ENCODE results near the gene NRXN2.
"Not testable (repeated sequence)": the region's sequence is repeated elsewhere in the genome, so short reads cannot be mapped to it uniquely, and the experiment has no call there.

Gene NRXN2

DNA sequence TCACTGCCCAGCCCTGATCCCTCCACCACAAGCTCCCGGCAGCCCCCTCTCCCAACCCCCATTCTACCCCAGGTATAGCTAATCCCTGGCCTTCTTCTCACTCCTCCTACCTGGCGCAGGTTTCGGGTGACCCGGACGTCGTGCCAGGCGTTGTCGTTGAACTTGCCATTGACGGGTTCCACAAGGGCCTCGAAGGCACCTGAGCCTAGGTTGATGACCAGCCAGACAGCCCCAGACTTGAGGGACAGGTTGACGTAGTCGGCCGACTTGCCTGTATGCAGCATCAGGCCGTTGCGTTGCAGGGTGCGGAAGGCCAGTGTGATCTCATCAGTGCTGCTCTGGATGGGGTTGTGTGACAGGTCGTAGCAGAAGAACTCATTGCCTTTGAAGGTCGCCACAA, 37.5 kb downstream of the NRXN2 start:
- no peak for TF ChIP-seq POLR2A (IDR thresholded peaks at IDR 0.05; ENCODE audit: low read length)
- DNase-seq, result no peak

DNA sequence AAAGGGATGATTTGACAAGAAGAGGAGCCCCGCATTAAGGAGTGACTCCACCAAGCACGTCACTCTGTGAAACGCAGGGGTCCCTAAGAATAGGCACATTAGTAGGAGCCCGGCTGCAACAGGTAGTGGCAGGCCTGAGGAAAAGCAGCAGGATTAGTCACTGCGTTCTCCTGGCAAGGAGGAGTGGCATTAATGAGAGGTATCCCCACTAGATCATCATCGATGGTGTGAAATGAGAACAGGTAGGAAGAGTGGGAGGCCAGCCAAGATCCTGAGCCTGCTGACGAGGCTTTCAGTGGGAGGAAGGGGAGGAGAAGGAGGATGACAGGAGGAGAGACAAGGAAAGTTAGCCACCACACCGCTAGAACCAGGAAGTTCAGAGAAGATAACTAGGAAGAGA, 38.6 kb downstream of the NRXN2 start:
- no peak for DNase-seq
- no peak for TF ChIP-seq POLR2A (IDR thresholded peaks at IDR 0.05; ENCODE audit: low read length)
- no peak for TF ChIP-seq GATA1 (IDR thresholded peaks at IDR 0.05; ENCODE audit: low read depth, low read length)

DNA sequence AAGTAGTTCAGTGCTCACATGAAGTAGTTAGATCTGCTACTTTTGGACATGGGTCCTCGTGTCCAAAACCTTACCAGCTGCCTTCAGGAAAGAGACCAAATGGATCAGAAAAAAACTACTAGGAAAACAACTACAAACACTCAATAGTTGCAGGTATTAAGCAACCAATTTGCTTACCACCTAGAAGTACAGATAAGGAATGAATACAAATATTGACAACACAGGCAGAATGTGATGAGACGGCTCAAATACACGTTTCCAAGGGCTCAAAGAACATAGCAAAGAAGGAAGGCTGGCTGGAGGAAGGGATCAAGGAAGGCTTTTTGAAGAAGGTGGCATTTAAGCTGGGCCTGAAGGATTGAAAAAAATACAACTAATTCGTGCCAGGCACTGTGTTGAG, 41.8 kb downstream of the NRXN2 start:
- DNase-seq, result no peak
- TF ChIP-seq POLR2A (IDR thresholded peaks at IDR 0.05; ENCODE audit: low read length) (no peak), GATA1 (IDR thresholded peaks at IDR 0.05; ENCODE audit: low read depth, low read length) (no peak)

DNA sequence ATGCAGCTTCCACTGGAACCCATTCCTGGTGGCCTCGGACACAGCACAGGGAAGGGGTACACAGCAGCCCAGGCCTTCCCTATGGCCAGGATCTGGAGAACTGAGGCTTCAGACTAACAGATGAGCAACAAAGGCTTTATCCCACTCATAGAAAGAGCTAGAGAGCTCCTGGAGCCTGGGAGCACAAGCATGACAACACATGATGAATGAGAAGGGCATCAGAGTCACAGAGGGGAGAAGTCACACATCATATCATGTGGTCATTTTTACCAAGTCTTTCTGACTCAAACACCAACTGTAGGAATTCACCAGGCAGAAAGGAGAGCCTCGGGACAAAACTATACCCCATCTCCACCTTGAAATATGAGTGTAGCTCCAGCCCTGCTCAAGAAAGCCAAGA, 43.2 kb downstream of the NRXN2 start:
- TF ChIP-seq GATA1 (IDR thresholded peaks at IDR 0.05; ENCODE audit: low read depth, low read length) (no peak), POLR2A (IDR thresholded peaks at IDR 0.05; ENCODE audit: low read length) (no peak)
- DNase-seq, result no peak

DNA sequence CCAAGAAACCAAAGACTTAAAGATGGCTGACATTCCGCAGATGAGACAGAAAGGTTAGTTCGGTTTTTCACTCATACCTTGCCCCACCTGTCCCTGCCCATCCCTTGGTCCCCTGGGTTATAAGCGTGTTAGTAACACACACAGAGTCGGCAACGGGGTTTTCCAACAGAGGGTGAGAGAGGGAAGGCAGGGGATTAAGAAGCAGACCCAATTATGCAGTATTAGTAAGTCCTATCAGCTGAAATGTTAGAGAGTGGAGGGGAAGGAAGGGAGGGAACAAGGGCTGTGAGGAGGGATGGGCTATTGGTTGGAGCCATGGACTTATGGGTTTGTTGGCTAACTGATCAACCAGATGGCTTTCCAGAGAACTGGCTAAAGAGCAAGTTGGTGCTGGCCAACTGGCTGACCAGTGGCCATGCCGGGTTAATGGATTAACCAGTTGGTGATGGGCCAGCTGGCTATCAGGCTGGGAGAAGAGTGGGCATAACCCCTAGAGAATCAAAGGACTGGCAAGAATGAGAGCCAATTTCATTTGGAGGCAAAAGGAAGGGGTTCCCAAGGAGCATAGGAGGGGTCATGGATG, 45.5 kb downstream of the NRXN2 start:
- no peak for TF ChIP-seq GATA1 (IDR thresholded peaks at IDR 0.05; ENCODE audit: low read depth, low read length)
- TF ChIP-seq POLR2A (IDR thresholded peaks at IDR 0.05; ENCODE audit: low read length), result no peak
- no peak for DNase-seq

DNA sequence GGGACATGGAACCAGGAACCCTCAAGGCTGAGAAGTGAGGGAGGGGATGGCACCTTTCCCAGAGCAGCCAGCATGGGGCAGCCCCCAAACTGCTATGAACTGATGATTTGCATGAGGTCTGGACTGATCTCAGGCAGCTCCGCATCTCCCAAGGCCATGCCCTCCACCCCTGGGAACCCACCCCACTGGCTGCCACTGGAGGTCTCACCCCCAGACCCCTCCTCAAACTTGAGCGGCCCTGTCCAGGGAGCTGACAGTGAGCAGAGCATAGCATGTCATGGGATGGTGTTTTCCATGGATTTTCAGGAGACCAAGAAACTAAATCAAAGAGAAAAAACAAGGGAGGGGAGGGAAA, 46.8 kb downstream of the NRXN2 start:
- TF ChIP-seq GATA1 (IDR thresholded peaks at IDR 0.05; ENCODE audit: low read depth, low read length) (no peak), POLR2A (IDR thresholded peaks at IDR 0.05; ENCODE audit: low read length) (no peak)
- no peak for DNase-seq

DNA sequence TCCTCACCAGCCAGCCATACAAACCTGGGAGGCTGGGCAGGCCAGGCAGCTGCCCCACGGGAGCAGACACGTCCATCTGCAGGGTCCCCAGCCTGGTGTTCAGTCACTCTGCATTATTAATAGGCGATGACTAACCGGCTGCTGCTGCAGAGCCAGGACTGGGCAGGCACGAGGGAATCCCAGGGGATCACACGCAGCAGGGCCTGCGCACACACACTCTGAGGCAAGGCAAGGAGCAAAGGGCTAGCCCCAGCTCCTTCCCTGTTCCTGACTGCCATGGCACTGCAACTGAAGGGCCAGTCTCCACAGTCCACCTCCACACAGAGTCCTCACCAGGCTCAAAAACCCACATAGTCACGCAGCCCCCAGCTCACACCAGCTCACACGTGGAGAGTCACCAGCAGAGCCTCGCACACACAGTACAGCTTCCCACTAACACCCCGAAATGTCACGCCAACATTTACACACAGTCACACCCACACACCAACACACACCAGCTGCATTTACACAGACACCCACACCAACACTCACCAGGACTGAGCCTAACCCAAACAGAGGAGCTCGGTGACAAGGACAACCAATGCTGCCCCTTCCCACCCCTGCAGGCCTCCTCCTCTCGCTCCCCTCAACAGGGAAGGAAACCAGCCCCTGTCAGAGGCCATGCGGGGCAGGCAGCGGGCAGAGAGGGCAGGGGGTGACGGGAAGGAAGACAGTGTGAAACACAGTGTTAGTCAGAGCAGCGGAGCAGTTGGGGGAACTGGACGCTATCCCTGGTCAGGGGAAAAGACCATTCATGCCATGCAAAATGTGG, 47.3 kb downstream of the NRXN2 start:
- DNase-seq, result no peak
- TF ChIP-seq POLR2A (IDR thresholded peaks at IDR 0.05; ENCODE audit: low read length) (no peak), GATA1 (IDR thresholded peaks at IDR 0.05; ENCODE audit: low read depth, low read length) (no peak)

DNA sequence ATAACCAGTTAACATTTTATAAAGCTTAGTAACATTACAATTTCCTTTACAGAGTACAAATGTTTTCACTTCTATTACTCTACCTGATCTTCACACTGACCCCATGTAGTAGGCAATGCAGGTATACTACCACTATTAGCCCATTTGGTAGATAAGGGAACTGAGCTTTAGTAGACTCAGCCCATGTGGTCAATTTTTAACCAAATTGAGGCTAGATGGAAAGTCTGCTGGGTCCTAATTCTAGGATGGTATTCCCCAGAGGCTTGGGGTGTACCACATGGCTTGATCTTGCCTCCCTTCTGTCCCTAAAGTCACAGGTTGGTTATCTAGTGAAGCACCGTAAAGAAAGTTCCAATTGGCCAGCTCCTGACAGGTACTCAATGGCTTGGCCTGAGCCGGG, 48.2 kb downstream of the NRXN2 start:
- TF ChIP-seq GATA1 (IDR thresholded peaks at IDR 0.05; ENCODE audit: low read depth, low read length), result no peak
- no peak for TF ChIP-seq POLR2A (IDR thresholded peaks at IDR 0.05; ENCODE audit: low read length)
- no peak for DNase-seq

DNA sequence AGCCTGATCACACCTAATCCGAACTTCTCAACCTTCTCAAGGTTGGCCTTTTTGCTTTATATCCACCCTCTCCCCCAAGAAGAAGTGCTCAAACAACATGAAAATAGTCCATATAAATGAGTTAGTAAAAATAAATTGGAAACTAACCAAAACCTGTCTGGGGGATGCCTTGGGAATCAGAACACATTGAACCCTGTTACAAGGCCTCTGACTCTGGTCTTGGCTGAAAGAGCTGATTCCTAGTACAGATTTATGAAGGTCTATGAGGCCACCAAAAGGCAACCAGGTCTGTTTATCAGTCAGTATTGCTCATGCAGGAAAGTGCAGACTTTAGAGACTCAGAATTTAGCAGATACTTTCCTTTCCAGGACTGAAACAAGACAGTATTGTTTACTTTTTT, 49.7 kb downstream of the NRXN2 start:
- TF ChIP-seq GATA1 (IDR thresholded peaks at IDR 0.05; ENCODE audit: low read depth, low read length), result no peak
- no peak for TF ChIP-seq POLR2A (IDR thresholded peaks at IDR 0.05; ENCODE audit: low read length)
- no peak for DNase-seq

DNA sequence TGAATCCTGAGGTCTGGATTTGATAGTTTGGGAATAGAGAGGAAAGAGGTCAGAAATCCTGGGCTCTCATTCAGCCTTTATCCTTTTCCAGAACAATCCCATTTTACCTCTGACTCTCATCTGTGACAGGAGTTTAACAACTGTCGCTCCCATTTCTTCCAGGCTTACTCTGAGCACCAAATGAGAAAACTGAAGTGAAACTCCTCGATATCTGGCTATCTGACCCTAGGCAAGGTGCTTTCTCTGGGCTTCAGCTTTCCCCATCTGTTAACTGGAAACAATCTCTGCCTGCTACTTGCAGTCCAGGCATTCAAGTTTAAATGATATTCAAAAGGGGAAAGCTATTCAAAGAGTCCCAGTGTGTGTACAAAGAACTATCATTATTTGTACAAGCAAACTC, 50.1 kb downstream of the NRXN2 start:
- no peak for DNase-seq
- TF ChIP-seq POLR2A (IDR thresholded peaks at IDR 0.05; ENCODE audit: low read length), result no peak
- no peak for TF ChIP-seq GATA1 (IDR thresholded peaks at IDR 0.05; ENCODE audit: low read depth, low read length)

DNA sequence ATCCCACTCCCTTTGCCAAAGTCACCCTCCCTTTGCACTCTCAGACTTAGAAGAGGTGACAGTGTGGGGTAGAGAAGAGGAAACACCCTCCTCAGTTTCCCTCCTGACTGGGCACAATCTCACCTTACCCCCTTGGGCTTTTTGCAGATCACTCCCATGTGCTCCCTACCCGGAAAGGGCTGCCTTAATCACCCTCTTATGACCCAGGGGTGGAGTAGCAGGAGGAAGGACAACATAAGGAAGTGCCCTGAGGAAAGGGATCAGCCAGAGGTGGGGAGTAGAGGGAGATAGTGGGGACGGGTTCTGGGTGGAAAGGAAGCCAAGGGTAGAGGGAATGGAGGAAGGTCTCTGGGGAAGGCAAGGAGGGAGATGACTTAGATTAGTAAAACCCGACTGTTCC, 52.0 kb downstream of the NRXN2 start:
- no peak for DNase-seq
- TF ChIP-seq POLR2A (IDR thresholded peaks at IDR 0.05; ENCODE audit: low read length) (no peak), GATA1 (IDR thresholded peaks at IDR 0.05; ENCODE audit: low read depth, low read length) (no peak)

DNA sequence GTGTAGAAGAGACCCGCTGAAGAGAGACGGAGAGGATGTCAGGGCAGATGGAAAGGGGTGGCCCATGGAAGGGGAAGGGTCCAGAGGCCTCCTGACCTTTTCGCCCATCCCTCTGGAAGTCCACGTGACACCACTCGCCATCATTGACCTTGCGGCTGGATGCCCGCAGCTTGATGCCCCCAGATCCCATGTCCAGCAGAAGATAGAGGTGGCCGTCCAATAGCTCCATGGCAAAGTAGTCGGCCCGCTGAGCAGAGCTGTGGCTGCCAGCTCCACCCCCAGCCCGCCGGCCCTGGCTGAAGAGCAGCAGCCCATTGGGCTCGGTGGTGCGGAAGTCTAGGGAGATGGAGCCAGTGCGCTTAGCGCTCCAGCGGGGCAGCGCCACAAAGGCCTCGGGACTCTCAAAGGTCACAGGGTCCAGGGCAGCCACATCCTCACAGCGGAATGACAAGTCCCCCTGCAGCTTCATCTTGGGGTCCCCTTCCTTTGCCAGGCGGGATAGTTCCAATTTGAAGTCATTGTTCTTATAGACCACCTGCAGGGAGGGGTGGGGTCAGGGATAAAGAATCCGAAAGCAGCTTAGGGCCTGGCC, 55.7 kb downstream of the NRXN2 start:
- DNase-seq, result no peak
- no peak for TF ChIP-seq GATA1 (IDR thresholded peaks at IDR 0.05; ENCODE audit: low read depth, low read length)
- TF ChIP-seq POLR2A (IDR thresholded peaks at IDR 0.05; ENCODE audit: low read length), result no peak

DNA sequence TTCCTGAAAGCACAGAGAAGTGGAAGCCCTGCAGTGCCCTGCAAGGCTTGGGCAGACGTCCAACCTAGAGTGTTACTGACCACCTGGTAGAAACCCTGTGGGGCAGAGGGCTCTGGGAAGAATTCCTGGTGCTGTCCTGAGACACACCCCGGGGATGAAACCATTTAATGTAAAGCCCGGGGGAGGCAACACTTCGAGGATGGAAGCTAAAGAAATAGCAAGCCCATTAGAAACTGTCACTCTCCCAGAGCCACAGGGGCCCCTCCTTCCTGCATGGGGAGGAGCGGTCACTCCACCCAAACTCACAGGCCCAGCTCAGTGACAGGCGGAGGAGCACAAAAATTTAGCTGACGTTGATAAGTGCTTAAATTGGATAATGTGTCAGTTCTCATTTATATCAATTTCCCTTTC, 57.6 kb downstream of the NRXN2 start:
- TF ChIP-seq POLR2A (IDR thresholded peaks at IDR 0.05; ENCODE audit: low read length), result no peak
- TF ChIP-seq GATA1 (IDR thresholded peaks at IDR 0.05; ENCODE audit: low read depth, low read length), result no peak
- DNase-seq, result no peak

DNA sequence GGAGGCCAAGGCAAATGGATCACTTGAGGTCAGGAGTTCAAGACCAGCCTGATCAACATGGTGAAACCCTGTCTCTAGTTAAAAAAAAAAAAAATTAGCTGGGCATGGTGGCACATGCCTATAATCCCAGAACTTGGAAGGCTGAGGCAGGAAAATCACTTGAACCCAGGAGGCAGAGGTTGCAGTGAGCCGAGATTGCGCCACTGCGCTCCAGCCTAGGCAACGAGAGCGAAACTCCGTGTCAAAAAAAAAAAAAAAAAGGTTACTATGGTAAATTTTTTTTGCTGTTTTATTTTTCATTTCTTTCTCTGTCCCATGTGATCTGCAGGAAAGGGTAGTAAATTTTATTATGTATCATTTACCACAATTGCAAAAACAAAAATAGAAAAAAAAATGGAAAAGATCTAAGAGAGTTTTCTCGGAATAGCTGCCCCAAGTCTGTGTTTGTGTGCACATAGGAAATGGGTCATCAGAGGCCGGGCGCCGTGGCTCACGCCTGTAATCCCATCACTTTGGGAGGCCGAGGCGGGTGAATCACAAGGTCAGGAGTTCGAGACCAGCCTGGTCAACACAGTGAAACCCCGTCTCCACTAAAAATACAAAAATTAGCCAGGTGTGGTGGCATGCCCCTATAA, 58.6 kb downstream of the NRXN2 start:
- not testable (repeated sequence) for DNase-seq

DNA sequence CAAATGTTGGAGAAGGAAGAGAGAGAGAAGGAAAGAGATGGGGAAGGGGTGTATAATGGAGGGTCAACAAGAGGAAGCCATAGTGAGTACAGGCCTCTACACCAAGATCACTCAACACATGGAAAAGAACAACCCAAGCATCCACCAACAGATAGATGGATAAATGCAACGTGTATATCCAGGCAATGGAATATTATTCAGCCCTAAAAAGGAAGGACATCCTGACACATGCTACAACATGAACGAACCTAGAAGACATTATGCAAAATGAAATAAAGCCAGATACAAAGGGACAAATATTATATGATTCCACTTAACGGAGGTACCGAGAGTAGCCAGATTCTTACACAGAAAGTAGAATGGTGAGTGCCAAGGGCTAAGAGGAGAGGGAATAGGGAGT, 59.3 kb downstream of the NRXN2 start:
- no peak for DNase-seq
- TF ChIP-seq POLR2A (IDR thresholded peaks at IDR 0.05; ENCODE audit: low read length) (no peak), GATA1 (IDR thresholded peaks at IDR 0.05; ENCODE audit: low read depth, low read length) (no peak)
